ENCODE results near the gene ARAP1. TPM values are rescaled to one million over a fixed set of nuclear protein-coding genes. Genes with fewer than 3 reads are reported as not detected.

Gene ARAP1
- total and polyA plus RNA-seq, 2 of the 8 experiments (the other 6 are each of a cell fraction or from before 2014, with no cell fraction given) = 25.7 to 61.6 TPM

DNA sequence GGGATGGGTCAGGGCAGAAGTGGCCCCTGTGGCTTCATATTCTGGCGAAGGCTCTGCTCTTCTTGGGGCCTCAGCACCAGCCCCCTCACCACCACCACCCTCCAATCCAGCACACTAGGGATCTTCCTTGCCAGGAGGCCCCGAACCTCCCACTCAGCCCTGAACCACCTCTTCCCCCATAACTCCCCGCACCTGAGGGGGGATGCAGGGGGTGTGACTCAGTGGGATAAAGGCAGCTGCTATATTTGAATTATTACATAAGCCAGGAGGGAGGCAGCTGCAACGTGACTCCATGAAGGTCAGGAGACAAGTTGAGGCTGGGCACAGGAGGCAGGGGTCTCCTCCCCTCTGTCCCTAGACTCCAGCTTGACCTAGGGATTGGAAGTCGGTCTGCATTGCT is 72.3 kb downstream of the ARAP1 start:
- Histone ChIP-seq H2BK12ac (ENCODE audit: low read depth, low read length) (no peak overlapping the region), H4K20me1 (replicated peaks in 1 of 2; ENCODE audit: control insufficient read depth in 1 of 2, insufficient read depth in 2 of 2, low read length in 2 of 2) (peaks cover 12 to 27% of the 10 kb centered on the region in 2 experiments), H2BK120ac (replicated peaks; ENCODE audit: low read depth, low read length) (no peak overlapping the region), H4K5ac (ENCODE audit: insufficient read length, low read depth, low read length) (no peak overlapping the region), H2BK20ac (ENCODE audit: low read length) (no peak overlapping the region), H2BK5ac (ENCODE audit: low read depth, low read length) (no peak overlapping the region), H2AFZ (ENCODE audit: low read length) (no peak overlapping the region), H3K14ac (ENCODE audit: insufficient read length) (no peak overlapping the region), H3K27me3 (replicated peaks in 1 of 4; ENCODE audit: control insufficient read depth in 3 of 4, extremely low read depth in 1 of 4, insufficient read depth in 3 of 4, low read length in 3 of 4) (peaks cover 0 to 35% (median 20%) of the 10 kb centered on the region in 4 experiments; a peak in 6 of 7 replicates), H3K79me1 (ENCODE audit: low read depth, low read length) (no peaks in the 10 kb centered on the region), H3K4me2 (ENCODE audit: insufficient read depth in 1 of 2, low read depth in 2 of 2, low read length in 2 of 2) (no peak overlapping the region), H3K79me2 (ENCODE audit: control insufficient read depth in 1 of 2, insufficient read depth in 2 of 2, low read length in 2 of 2) (no peaks in the 10 kb centered on the region), H4K8ac (ENCODE audit: extremely low read depth, insufficient read depth, low read length) (no peak overlapping the region), H3K9ac (replicated peaks in 1 of 4; ENCODE audit: extremely low read depth in 1 of 4, low read depth in 3 of 4, low read length in 3 of 4) (no peak overlapping the region), H3K56ac (replicated peaks; ENCODE audit: insufficient read length, low read depth, low read length) (no peak overlapping the region), H2BK15ac (ENCODE audit: low read length) (no peak overlapping the region), H3K4ac (replicated peaks; ENCODE audit: insufficient read length, low read depth, low read length) (no peak overlapping the region), H3K18ac (ENCODE audit: extremely low read depth, low read length) (no peak overlapping the region), H3K23me2 (ENCODE audit: low read depth, low read length) (peaks cover 2% of the 10 kb centered on the region; the same call in 1 of the 2 replicates), H3K4me3 (ENCODE audit: extremely low read depth in 1 of 4, insufficient read depth in 2 of 4, low read depth in 3 of 4, low read length in 4 of 4) (no peak overlapping the region), H3K9me3 (ENCODE audit: insufficient read depth in 2 of 2, low read depth in 1 of 2, low read length in 1 of 2) (no peaks in the 10 kb centered on the region), H3K36me3 (ENCODE audit: control insufficient read depth in 2 of 4, insufficient read depth in 4 of 4, low read length in 3 of 4) (no peaks in the 10 kb centered on the region), H3K27ac (ENCODE audit: low read depth, low read length) (no peak overlapping the region), H3K4me1 (replicated peaks in 1 of 4; ENCODE audit: control insufficient read depth in 3 of 4, insufficient read depth in 4 of 4, low read length in 3 of 4) (peaks cover 0 to 20% (median 11%) of the 10 kb centered on the region in 4 experiments; a peak in 5 of 7 replicates), H3K23ac (ENCODE audit: insufficient read length) (no peak overlapping the region), H4K91ac (replicated peaks; ENCODE audit: insufficient read length, low read length) (no peak overlapping the region), H2AK5ac (ENCODE audit: low read depth, low read length) (no peak overlapping the region)
- POLR2A ChIA-PET (ENCODE audit: partially characterized antibody) = interaction anchor here (0.6 to 3.9 kb wide), 9 partner anchors 10 to 127 kb away, joined by 3 to 12 read pairs (median 3); no protein-coding TSS in a partner anchor
- no peak for FAIRE-seq
- WGBS, 2 experiments (ENCODE audit: extremely low coverage in 1 of 2, insufficient coverage in 1 of 2, insufficient read length in 1 of 2, insufficient replicate concordance in 2 of 2, low coverage in 1 of 2, low lambda C conversion rate in 2 of 2, missing lambda C conversion rate in 1 of 2) = 89% methylated on average over 5 of the region's 5 CpGs; no CpG with 5 or more reads in 1 of the 2 experiments
- CTCF ChIA-PET (ENCODE audit: partially characterized antibody) = interaction anchor here (1.0 to 19.1 kb wide), 11 partner anchors 5 to 209 kb away, joined by 3 to 384 read pairs (median 79); partner anchors contain the start of gene PDE2A
- DNase-seq (ENCODE audit: low read depth in 1 of 2, low spot score in 2 of 2) = no peak
- TF ChIP-seq BRCA1 (IDR thresholded peaks at IDR 0.05; ENCODE audit: low read depth, low read length) (no peak), BCL11A (IDR thresholded peaks at IDR 0.05; ENCODE audit: low read depth in 2 of 2, low read length in 2 of 2) (no peak)

Data from H1 (cell line).